Stimulated activated CD8-positive, alpha-beta memory T cell treated with anti-CD3 and anti-CD28 coated beads, Interleukin-4, amount 100 ng/mL, for 48 hours (primary cell): ENCODE data around the gene DSG3.

ENCODE experiments used
- DNase-seq: peaks from one replicate; pipeline ENCODE4 v3.0.0-alpha.2; 2020

Gene DSG3

DNA sequence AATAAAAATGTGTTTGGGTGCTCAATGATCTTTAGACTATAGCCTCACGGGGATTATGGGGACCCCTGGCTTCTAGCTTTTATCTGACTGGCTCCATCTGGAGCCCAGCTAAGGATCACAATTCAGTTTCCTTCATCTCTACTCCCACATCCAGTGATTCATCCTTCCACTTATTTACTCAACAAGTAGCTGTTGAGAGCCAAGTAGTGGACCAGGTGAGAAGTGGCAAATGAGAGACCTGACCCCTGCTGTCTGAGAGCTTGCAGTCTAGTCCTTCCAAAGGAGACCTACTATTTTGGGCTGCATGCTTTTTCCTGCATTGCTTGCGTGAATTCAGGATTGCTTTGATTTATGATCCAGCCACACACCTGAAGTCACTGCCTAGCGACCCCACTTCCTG lies 10.7 kb upstream of the DSG3 start:
- no peak for DNase-seq

DNA sequence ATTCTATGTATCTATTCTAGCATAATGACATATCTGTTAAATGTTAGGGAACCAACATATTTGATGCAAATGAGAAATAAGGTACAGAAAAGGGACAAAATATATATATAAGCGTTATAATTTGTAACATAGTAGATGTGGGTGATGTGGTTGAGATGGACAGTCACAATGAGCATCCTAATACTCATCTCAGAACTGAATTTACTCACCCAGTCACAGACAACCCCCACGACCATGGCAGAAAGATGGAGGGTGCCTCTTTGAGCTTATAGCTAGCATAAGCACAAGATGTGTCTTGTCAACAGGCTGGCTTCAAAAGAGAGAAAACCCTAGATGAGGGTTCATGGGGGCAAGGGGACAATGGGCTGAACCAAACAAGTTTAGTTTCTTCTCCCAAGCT lies 9.1 kb upstream of the DSG3 start:
- no peak for DNase-seq

DNA sequence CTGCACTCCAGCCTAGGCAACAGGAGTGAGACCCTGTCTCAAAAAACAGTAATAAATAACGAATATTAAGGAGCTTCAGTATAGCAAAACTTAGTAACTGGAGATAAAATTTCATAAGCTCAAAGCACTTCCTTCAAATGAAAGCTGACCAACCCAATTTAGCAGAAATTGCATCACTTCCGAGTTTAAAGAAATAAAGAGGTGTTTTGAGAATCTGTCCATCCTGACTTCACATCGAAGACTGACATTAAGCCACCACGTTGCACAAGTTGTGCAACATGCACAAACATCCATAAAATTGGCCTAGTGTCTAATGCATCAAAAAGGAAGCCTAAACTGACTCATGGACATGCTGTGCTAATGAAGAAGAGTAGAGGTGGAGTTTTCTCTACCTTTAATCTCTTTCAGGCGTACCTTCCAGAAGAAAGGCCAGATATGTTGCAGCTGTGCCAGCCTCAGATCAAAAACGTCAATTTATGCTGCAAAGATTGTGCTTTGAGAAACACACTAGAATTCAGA lies 7.7 kb upstream of the DSG3 start:
- no peak for DNase-seq

DNA sequence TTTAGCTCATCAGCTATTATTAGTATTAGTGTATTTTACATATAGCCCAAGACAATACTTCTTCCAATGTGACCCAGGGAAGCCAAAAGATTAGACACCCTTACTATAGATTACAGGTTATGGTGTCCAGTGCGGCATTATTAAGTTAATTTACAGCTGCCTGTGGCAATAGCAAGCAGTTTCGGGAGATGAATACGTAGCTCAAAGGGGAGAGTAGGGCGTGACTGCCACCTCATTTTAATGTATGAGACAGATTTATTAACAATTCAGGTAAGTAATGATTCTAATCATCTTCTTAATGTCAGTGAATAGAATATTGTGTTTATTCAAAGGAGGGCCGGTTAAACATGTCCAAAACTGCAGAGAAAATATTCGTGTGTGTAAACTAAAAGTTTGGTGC lies 6.8 kb upstream of the DSG3 start:
- no peak for DNase-seq

DNA sequence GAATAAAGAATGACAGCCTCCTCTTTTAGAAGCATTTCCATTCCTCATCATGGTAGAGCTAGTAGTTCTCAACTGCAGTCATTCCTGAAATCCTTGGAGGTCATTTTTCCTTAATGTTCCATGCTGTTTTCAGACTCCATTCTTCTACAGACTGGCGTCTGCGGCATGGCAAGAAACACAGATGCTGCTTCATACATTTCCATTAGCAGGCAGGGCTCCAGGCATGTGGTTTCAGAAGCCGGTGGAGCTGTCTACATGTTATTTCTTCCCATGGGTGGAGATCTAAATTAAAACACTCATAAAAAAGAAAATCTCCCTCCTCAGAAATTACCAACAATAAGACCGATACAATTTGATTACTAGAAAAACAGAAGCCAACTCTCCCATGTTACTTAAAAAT lies 6.0 kb upstream of the DSG3 start:
- DNase-seq, result no peak

DNA sequence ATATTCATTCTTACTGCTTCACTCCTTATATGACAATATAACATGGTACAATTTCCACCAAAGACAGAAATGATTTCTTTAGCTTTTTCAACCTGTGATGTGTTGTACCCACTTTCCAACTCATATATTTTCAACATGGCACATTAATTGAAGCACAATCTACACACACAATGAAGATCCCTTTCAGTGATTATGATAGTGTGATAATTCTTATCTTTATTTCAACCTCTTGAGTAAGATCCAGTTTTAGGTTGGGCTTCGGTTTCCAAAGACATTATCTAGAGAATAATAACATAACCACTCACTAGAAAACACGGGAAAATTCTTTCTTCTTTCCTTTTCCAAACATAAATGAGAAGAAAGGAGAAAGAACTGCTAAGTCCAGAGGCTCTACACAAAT lies 3.4 kb upstream of the DSG3 start:
- DNase-seq, result no peak

DNA sequence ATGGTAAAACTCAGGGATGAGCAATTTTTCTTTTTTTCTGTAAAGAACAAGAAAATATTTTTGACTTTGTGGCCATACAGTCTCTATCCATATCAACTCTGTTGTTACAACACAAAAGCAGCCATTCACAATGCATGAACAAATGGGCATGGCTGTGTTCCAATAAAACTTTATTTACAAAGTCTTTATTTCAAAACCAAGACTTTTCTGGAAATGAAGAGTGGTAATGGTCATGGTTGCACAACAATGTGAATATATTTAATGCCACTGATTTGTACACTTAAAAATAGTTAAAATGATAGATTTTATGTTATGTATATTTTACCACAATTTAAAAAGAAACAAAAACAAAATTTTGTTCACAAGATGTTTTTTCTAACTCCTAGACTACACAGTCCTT lies 1.6 kb upstream of the DSG3 start:
- no peak for DNase-seq

DNA sequence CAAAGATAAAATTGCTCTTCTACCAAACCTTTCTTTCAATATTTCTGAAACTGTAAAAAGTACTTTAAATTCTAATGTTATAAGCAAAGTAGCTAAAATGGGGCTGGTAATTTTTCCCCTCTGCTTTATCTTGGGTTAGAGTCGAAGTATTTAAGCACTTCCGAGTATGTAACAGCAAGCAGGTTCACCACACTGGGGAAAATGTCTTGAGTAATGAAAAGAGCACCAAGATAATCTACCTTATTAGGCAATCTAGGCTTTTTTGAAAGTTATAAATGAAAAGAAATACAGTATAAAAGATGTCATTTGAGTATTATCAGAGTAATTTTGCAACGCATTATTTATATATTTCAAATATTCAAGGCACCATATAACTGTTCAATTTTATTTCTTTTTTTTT lies 687 bp upstream of the DSG3 start:
- DNase-seq, result no peak

DNA sequence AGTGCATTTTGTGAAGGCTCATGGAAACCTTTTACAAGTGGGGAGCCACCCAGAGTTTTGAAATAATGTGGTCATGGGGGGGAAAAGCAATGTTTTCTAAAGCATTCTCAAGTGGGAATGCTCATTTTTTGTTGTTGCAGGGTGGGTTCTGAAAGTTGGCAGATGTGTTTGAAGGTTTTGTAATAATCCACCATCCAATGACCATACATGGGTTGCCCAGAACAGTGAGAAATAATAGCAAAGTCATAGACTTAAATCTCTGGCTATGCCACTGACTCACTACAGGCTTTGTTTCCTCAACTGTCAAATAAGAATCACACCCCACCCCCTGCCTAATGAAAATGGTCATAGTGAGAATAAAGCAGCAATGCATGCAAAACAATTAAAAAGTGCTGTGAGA lies 2.9 kb downstream of the DSG3 start:
- no peak for DNase-seq

DNA sequence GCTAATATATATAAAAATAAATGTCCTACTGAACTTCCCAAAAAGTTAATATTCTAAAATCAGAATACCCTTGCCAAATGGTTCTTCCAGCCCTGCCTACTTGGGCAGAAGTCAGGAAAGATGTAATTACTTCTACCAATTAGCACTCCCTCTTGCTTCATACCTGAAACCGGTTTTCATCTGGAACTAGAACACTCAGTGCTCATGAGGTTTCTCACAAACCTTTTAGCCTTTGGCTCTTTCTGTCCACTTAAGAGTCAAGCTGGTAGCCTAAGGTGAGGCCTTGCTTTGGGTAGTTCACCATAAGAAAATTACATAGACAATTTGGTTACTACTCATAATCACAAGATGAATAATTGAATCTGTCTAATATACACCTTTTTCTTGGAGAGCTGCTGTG lies 4.1 kb downstream of the DSG3 start:
- DNase-seq, result no peak

DNA sequence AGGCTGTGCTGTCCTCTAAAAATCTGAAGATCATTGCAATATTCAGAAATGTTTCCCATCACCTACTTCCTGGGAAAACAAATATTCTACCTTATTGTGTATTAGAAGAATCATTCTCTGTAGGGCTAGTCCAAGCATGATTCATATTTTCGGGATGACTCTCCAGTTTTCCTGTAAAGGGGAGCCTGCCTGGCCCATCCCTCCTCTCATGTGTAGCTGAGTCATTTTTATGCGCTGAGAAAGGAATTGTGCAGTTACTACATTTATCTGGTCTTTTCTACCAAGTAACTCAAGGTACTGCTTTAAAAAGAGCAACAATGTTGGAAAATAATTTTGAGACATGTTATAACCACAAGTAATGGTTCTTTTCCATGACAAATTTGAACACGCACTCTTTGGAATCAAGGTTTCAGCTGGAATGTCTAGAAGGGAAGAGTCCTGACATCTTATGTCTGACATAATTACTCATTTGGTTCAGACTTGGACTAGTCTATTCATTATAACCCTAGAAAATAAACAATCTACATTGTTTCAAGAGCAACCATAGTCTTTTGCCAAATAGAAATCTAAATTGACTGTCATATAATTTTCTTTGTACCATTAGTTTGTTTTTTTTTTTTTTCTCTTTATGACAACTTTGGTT lies 6.6 kb downstream of the DSG3 start:
- DNase-seq, result no peak

DNA sequence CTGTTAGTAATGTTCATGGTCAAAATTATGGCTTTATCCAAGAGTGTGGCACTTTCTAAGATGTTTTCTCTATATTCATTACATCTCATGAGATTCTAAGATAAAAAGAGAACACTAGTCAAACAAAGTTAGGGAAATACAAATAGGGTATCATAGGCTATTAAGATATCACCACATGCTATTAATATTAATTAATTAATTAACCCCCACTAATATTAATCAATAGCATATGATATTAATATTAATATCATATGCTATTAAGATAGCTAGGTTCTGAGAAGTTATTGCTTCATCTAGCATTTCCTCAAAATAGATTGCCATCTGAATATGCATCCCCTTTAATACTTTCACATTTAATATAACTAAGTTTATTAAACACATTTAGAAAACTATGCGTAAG lies 22.1 kb downstream of the DSG3 start:
- DNase-seq, result no peak

DNA sequence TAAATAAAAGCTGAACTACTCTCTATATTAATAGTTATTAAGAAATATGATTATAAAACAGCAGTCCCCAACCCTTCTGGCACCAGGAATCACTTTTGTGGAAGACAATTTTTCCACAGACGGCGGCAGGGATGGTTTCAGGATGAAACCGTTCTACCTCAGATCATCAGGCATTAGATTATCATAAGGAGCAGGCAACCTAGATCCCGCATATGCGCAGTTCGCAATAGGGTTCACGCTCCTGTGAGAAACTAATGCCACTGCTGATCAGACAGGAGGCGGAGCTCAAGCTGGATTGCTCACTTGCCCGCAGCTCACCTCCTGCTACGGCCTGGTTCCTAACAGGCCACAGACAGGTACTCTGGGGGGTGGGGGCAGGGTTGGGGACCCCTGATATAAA lies 31.1 kb downstream of the DSG3 start:
- no peak for DNase-seq

DNA sequence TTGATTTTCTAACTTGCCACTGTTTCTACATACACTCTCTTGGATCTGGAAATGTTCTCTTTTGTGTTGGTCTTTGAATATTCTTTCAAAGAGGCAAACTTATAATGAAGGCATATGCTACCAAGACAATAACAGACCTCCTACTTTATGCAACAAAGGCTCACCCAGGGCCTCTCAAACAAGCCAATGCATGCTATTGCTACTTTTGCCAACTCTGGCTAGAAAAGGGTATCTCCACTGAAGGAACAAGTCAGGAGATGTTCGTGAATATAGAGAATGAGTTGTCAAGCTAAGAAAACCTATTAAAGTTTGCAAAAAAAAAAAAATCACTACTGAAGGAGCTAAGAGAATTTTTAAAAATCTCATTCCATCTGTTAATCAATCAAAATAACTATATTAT lies 34.5 kb downstream of the DSG3 start:
- no peak for DNase-seq

DNA sequence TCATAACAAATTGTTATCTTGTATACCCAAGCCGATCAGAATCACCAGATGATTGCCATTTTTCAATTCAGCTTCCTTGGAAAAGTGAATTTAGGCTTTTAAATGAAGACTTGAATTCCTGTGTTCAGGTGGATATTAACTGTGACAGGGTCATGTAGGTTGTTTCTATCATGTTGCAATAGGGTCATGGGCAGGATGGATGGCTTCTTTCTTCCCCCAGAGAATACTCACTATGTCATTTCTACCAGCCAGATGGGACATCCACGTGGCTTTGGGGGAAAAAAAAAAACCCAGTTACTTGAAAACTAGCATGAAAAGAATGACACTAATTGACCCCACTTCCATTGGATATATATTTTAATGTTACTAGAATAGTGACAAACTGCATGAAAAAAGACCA lies 35.9 kb downstream of the DSG3 start:
- no peak for DNase-seq

DNA sequence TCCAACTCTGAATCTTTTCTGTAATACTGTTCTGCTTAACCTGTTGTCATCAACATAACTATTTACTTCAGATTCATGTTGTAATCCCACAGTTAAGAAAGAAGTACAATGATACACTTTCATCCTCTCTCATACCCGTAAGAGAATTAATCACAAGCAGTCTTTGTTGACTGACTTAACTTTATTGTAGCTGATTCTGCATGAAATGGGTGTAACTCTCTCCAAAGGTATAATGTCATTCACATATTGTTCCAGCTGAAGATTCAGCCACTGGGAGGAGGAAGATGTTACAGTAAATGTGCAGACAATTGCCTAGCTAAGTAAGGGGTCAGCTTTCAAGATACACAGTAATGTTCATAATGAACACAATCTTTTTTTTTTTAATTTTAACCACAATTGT lies 36.9 kb downstream of the DSG3 start:
- DNase-seq, result no peak

DNA sequence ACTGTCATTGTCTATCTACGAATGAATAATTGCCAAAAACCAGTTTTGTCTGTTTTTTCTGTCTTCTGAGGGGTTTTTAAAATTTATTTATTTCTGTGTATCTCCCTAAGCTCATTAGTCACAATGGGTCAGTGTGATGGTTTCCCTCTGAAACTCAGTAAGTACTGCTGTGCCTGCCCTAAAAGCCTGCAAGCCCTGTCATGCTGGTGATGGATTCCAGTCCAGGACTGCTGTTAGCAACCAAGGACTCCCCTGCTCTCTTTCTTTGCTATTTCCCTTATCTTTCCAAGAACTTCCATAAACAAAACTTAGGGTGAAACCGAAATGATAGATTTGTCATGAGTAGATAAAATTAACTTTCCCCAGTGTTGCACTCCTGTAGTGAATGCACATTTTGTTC lies 38.6 kb downstream of the DSG3 start:
- no peak for DNase-seq

DNA sequence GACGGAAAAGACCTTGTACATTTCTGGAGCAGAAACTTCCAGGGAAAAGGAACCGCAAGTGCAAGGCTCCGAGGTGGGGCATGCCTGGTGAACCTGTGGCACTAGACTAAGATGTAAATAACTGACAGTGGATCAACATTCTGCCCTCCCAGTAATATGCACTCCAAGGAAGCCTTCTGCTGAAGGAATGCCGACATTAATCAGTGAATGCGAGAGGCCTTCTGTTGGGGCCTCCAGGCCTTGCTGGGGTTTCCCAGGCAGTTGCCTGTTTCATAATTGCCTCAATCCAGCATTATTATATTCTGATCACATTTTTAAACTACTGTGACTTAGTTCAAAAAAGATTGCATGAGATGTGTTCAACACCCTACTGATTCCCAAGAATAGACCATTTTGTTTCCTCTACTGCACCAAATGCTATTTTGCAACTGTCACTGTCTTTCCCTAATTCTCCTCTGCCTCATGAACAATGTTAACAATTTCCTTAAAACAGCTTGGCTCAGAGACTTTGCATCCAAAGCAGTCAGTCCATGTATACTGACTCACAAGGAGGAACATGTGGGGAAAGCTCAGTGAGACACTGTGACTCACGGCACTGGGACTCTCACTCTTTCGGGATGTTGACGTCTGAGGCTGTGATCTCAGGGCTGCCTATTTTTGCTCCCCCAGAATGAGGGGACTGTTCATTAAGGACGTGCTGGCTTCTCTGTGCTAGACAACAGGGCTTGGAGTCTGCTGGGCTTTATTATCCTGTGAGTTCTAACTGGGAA lies 39.9 kb downstream of the DSG3 start:
- DNase-seq, result no peak

DNA sequence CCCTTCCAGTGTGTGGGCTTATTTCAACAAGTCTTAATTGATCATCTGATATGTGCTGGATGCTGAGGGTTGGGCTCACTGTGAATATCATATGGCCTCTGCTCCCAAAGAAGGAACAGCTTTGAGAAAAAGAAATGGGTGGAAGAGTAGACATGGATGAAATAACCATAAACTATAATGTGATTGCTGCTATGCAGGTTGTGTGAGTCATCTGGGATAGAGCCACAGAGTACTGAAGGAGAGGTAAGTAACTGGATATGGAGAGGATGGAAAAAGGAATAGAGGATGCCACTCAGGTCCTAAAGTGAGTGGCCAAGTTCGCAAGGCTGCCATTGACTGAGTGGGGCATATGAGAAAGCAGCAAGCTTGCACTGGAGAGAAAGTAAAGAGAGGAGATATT lies 41.8 kb downstream of the DSG3 start:
- no peak for DNase-seq

DNA sequence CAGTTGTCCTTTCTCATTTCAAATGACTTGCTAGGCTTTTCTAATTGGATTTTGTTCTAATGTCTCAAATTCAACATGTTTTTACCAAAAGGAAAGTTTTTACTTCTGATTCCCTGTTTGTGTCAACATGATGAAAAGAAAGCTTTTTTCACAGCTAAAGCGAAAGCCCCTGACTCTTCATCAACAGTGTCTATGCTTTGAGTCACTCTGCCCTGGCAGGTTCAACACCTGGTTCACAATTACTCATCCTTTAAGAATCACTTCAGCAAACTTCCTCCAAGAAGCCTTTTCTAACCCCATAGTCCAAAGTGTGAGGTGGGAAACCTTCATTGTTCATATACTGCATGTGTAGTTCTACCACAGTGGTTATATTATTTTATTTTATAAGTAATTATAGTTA lies 42.8 kb downstream of the DSG3 start:
- DNase-seq, result no peak

DNA sequence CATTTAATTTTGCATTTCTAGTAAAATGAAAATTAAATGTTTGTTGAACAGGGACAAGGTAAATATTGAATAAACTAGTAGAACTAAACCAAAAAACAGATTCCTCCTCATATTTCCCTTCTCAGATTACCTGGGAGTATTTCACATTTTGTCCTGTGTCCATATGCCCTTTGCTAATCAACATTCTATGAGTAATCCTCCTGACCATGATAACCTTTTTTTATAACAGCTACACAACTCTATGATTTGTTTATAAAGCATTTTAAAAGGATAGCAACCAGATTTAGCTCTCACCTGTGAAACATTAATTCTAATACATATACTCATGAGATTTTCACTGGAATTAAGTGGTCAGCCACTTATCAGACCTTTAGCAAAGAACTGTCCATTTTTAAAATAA lies 43.3 kb downstream of the DSG3 start:
- no peak for DNase-seq

DNA sequence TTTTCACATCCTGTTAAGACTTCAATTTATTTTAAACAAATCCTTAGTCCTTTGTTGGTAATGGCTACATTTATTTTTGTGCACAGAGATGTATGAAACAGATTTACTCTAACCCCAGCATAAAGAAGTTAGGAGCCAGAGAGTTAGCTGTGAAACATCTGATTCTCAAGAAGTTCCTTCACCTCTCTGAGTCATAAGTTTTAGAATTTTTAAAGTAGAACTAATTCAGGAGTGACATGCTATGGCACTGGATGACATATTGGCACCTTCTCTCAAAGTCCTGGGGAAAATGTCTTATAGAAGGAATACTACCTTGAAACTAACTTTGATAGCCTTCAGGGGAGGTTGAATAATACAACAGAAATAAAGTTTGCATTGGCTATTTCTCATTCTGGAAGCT lies 44.0 kb downstream of the DSG3 start:
- no peak for DNase-seq

DNA sequence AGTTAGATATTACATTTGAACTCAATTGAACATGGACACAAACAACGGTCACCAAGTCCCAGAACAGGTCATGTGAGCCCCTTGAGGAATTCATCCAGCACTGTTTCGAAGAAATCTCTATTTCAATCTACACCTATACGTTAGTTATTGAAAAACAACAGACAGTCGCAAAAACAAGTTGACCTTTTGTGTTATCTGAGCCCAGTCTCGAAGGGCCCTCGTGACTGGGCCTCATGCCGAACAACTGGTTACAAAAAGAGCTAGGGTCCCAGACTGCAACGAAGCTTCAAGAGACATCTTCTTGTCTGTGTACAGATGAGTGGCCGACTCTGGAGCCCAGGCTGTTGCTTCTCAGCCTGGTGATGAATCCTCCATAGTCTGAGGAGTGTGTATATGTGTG lies 45.1 kb downstream of the DSG3 start:
- DNase-seq, result no peak

DNA sequence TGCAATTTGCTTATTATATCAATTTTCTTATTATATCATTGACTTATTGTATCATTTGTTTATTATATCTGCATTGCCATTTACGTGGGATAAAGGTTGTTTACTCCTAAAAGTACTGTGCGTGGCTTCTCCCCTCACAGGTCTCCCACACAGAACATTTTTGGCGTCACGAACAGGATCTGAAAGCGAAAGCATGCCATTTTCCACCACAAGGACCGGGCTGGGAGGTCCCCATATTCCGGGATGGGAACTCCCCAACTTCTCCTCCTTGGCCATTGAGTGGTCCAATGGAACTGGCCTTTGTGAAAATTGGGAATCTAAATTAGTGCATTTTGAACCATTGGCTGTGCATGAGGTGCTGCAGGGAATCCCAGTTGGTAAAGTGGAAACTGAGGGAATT lies 45.6 kb downstream of the DSG3 start:
- DNase-seq, result no peak

DNA sequence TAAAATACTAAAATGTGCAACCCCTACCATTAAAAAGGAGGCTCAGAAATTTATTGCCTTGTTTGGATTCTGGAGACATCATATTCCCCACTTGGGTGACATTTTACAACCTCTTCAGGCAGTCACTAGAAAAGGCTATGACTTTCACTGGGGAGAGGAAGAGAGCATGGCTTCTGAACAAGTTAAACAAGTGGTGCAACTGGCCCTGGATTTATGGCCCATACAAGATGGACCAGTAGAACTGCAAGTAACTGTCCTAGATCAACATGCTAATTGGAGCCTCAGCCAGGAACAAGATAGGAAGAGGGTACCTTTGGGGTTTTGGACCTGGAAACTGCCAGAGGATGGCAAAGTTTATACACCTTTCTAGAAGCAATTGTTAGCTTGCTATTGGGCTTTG lies 46.4 kb downstream of the DSG3 start:
- DNase-seq, result no peak
